Heart left ventricle (tissue), 16 donors: ENCODE measurements around the gene NEB. TPM values are rescaled to one million over a fixed set of nuclear protein-coding genes. Genes with fewer than 3 reads are reported as not detected.

ENCODE experiments used
- ATAC-seq, 4 donors: fragments of 200-7000 bp; cut with Tn5 transposase; one replicate each; pipeline ENCODE4 v1.9.1; 2020 to 2022; ENCODE audit warnings: moderate library complexity in 4 of 4, mild to moderate bottlenecking in 3 of 4, moderate number of reproducible peaks in 1 of 4
- DNase-seq, 5 donors: peaks; one replicate each; pipeline ENCODE4 v3.0.0-alpha.2; 2020
- H3K27ac ChIP-seq, 12 donors: fragments of 200-600 bp; sonication (generic) in 4 of 12; one replicate each; pipeline versions ENCODE4 v1.5.0 to v1.8.0; 2016 to 2022; ENCODE audit warnings: mild to moderate bottlenecking in 2 of 12
- H3K27me3 ChIP-seq, 9 donors: fragments of 200-600 bp; sonication (generic) in 2 of 9; one replicate each; pipeline versions ENCODE4 v1.5.1 to v1.8.0; 2016 to 2022; ENCODE audit warnings: mild to moderate bottlenecking in 3 of 9
- H3K36me3 ChIP-seq, 9 donors: fragments of 200-600 bp; sonication (generic) in 2 of 9; one replicate each; pipeline versions ENCODE4 v1.5.0 to v1.8.0; 2018 to 2022; ENCODE audit warnings: mild to moderate bottlenecking in 2 of 9
- H3K4me1 ChIP-seq, 12 donors: fragments of 200-600 bp; sonication (generic) in 4 of 12; one replicate each; pipeline versions ENCODE4 v1.5.0 to v1.8.0; 2016 to 2022; ENCODE audit warnings: mild to moderate bottlenecking in 3 of 12
- H3K4me3 ChIP-seq, 12 donors: fragments of 200-600 bp; sonication (generic) in 4 of 12; one replicate each; pipeline versions ENCODE4 v1.5.0 to v1.8.0; 2017 to 2022; ENCODE audit warnings: mild to moderate bottlenecking in 9 of 12, moderate library complexity in 4 of 12
- H3K9me3 ChIP-seq, 12 donors: fragments of 200-600 bp; sonication (generic) in 4 of 12; one replicate each; pipeline versions ENCODE4 v1.5.0 to v1.8.0; 2016 to 2022; ENCODE audit warnings: mild to moderate bottlenecking in 1 of 12
- POLR2A ChIP-seq, 2 donors: fragments of 450-650 bp; IDR thresholded peaks; one replicate each; pipeline ENCODE4 v1.6.1; 2017; ENCODE audit warnings: antibody characterized with exemption in 2 of 2, mild to moderate bottlenecking in 2 of 2, moderate library complexity in 2 of 2
- WGBS, 4 donors: extraction: QIAGEN DNeasy Blood & Tissue Kit in 2 of 4; methylation state at CpG; one replicate each; pipeline versions ENCODE4 v1.1.5 to v1.1.7; 2013 to 2018; 5-methylcytosine and 5-hydroxymethylcytosine counted together
- intact Hi-C, 10 donors: fragments of 100-400 bp; cut with DNase I; formaldehyde crosslinking; loops; one replicate each; pipeline versions ENCODE4 v1.11.1 to v1.14.2; 2022
- polyA plus RNA-seq, 2 donors: library from polyadenylated mRNA; stranded (reverse); fragments of 200-250 nt; gene quantifications; one replicate each; pipeline ENCODE4 v1.2.3, GENCODE V29; 2013
- total RNA-seq, 9 donors: library from RNA; depleted of rRNA in 2 of 9; stranded (reverse); fragments of >200 nt in 2 of 9; fragmentation: NEBNext Ultra II Directional in 3 of 9; extraction: Animal tissue kit (Norgen Biotek cat#: 25700) in 3 of 9; gene quantifications; one replicate each; pipeline versions ENCODE4 v1.1.0 to v1.2.4, GENCODE V29; 2016 to 2023
- TF ChIP-seq, protein P1 (sequence below), 12 donors: fragments of 200-600 bp; sonication (generic) in 4 of 12; IDR thresholded peaks; one replicate each; pipeline versions ENCODE4 v1.5.0 to v1.8.0; 2018 to 2022; ENCODE audit warnings: antibody characterized with exemption in 12 of 12, mild to moderate bottlenecking in 5 of 12
- donor health status: ischemic (EF 13 %, LVEDD 7.1; RV severe dilation, severe dysfunction).
- donor health status: healthy with polysubstance abuse.
- donor health status: DM: no; HTN: yes; CAD: no.
- donor health status: DM: no; HTN: no; CAD: no.
- donor health status: ischemic (EF 25% LVEDD 6.9; RV normal size, moderate dysfunction).
- donor health status: ischemic (EF 25% LVEDD 5.7; RV mildly dilated, moderate dysfunction).
- donor health status: healthy.
- donor health status: DM: yes; HTN: yes; CAD: no.
- donor health status: ischemic (EF 35%, LVEDD 5.7; RV mildly dilated, moderate dysfunction).
- donor health status: nonischemic (EF 11% LVEDD 7.7; RV severe dilation, severe dysfunction).
- donor health status: DM: yes; HTN: yes; CAD: no.
- donor health status: PGD.
- donor health status: ischemic (EF 29% LVEDD 5.4; RV normal size, mild dysfunction).
- donor health status: nonischemic (EF 23%, LVEDD 6.1; RV moderate dilation, normal function).

Gene NEB
- total and polyA plus RNA-seq, 11 donors = 0.43 to 23.9 (median 3.0) TPM

DNA sequence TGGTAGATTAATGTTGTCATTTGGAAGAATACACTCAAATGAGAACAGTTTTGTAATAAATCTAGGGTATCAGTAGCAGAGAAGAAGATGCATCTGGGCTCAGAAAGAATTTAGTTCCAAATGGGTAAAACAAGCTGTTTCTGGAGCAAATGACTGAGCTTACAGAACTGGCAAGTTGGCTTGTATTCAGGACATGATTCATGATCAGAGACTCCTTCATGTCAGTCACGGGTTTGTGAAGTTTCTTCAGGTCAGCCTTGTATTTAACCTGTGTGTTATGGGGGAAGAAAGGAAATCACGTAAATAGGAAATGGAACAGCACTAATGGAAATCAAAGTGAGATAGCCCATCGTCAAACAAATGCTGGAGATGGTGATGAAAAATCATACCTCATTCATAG lies 215.5 kb downstream of the NEB start:
- Histone ChIP-seq H3K9me3 (no peaks in the 10 kb centered on the region), H3K27ac (no peak overlapping the region), H3K36me3 (no peaks in the 10 kb centered on the region), H3K4me1 (no peaks in the 10 kb centered on the region), H3K27me3 (no peaks in the 10 kb centered on the region), H3K4me3 (no peak overlapping the region)
- TF ChIP-seq, protein P1, sequence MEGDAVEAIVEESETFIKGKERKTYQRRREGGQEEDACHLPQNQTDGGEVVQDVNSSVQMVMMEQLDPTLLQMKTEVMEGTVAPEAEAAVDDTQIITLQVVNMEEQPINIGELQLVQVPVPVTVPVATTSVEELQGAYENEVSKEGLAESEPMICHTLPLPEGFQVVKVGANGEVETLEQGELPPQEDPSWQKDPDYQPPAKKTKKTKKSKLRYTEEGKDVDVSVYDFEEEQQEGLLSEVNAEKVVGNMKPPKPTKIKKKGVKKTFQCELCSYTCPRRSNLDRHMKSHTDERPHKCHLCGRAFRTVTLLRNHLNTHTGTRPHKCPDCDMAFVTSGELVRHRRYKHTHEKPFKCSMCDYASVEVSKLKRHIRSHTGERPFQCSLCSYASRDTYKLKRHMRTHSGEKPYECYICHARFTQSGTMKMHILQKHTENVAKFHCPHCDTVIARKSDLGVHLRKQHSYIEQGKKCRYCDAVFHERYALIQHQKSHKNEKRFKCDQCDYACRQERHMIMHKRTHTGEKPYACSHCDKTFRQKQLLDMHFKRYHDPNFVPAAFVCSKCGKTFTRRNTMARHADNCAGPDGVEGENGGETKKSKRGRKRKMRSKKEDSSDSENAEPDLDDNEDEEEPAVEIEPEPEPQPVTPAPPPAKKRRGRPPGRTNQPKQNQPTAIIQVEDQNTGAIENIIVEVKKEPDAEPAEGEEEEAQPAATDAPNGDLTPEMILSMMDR (IDR thresholded peaks at IDR 0.05) = no peak
- TF ChIP-seq POLR2A (IDR thresholded peaks at IDR 0.05) = no peak
- 83 to 86% (median 85%) methylated on average over 3 of the region's 3 CpGs for WGBS, 4 donors
- DNase-seq (no peak), ATAC-seq (no peak)
- intact Hi-C loops = no loop called here

DNA sequence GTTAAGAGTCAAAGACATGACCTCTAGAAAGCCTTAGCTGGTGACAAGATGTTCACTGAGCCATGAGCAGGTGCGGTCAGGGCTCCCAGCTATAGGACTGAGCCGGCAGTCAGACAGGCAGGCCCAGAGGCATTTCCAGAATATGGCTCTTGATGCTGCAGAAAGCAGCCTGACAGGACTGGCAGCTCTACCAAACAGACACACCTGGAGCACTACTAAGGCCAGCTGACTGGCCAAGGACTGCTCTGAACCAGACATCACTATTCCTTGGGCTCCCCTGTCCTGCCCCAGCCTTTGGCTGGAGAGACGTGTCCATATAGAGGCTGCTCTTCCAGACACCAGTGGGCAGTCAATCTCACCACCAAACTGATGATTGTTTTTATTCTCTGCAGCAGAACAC lies 225.8 kb downstream of the NEB start:
- intact Hi-C loops = no loop called here
- ATAC-seq = no peak

DNA sequence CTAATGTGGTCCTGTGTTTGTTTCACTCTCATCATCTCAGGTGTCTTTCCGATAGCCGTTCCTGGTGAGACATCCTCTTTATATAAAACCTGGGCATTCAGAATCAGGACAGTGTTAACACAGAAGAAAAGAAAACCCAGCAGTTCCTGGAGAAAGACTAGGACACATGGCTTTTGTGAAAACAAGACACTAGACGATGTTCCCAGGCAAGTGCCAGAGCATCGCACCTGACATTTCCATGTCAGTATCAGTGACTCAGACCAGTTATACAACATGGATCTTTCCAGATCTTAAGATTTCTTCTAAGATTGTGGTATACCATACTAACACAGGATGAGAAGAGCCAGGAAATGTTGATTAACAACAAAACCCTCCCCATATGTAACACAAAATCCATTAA lies 228.1 kb downstream of the NEB start:
- 96 to 98% (median 97%) methylated on average over 4 of the region's 4 CpGs for WGBS, 4 donors
- intact Hi-C loops = no loop called here
- TF ChIP-seq, protein P1 (IDR thresholded peaks at IDR 0.05) = no peak
- TF ChIP-seq POLR2A (IDR thresholded peaks at IDR 0.05) = no peak
- H3K9me3 ChIP-seq = no peaks in the 10 kb centered on the region
- peaks cover 0 to 8% (median 0%) of the 10 kb centered on the region in 9 donors for H3K36me3 ChIP-seq
- ATAC-seq (no peak), DNase-seq (no peak)
- H3K4me3 ChIP-seq = no peak overlapping the region
- H3K4me1 ChIP-seq = no peaks in the 10 kb centered on the region
- no peaks in the 10 kb centered on the region for H3K27me3 ChIP-seq
- no peak overlapping the region for H3K27ac ChIP-seq

More for the DNA sequence above, 225.8 kb downstream of the NEB start:
- no peak for DNase-seq
- Histone ChIP-seq H3K36me3 (peaks cover 0 to 8% (median 0%) of the 10 kb centered on the region in 9 donors), H3K27ac (no peak overlapping the region), H3K27me3 (no peaks in the 10 kb centered on the region), H3K4me3 (no peak overlapping the region), H3K4me1 (no peaks in the 10 kb centered on the region), H3K9me3 (no peaks in the 10 kb centered on the region)
- WGBS, 4 donors = 88 to 95% (median 95%) methylated on average over 3 of the region's 3 CpGs
- no peak for TF ChIP-seq POLR2A (IDR thresholded peaks at IDR 0.05)
- TF ChIP-seq, protein P1 (IDR thresholded peaks at IDR 0.05) = no peak

DNA sequence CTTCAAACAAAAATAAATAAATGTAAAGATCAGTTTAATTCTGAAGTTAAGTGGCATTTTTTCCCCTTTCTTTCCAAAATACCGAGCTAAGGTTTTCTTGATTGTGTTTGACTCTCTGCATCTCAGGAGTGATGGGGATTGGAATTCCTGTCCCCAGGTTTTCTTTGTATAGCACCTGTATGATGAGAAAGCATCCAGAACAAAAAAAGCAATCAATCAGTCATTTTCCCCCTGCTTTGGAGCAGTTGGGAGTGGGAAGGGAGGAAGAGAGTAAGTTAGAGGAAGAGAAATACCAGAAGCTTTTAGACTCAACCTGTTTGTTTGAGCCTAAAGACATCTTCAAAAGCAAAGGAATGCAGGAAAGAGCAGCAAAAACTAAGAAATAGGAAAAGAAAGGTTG lies 236.1 kb downstream of the NEB start:
- no peak overlapping the region for H3K27ac ChIP-seq
- ATAC-seq (no peak), DNase-seq (no peak)
- H3K27me3 ChIP-seq = no peaks in the 10 kb centered on the region
- no peaks in the 10 kb centered on the region for H3K9me3 ChIP-seq
- intact Hi-C loops = no loop called here
- 86 to 96% (median 91%) methylated on average over 1 of the region's 1 CpG for WGBS, 4 donors
- TF ChIP-seq POLR2A (IDR thresholded peaks at IDR 0.05) = no peak
- TF ChIP-seq, protein P1 (IDR thresholded peaks at IDR 0.05) = no peak
- H3K4me3 ChIP-seq = no peak overlapping the region
- no peaks in the 10 kb centered on the region for H3K4me1 ChIP-seq
- no peaks in the 10 kb centered on the region for H3K36me3 ChIP-seq
